Fibroblast of lung (primary cell): Measurements from ENCODE around the gene BCAR1. TPM values are rescaled to one million over a fixed set of nuclear protein-coding genes. Genes with fewer than 3 reads are reported as not detected.
A peak's percentile ranks its signal among the peaks of the same experiment; 100 is the strongest.

Source experiments
- DNase-seq, 2 donors: peaks; one replicate each; pipeline versions ENCODE4 v3.0.0 to v3.0.0-alpha.2; 2010; ENCODE audit warnings: low read depth in 2 of 2
- H2AFZ ChIP-seq: 2 replicates; pipeline ENCODE4 v1.5.1; 2012; ENCODE audit warnings: low read length, control low read depth, inconsistent platforms
- H3K27ac ChIP-seq: 2 replicates; pipeline ENCODE4 v1.5.1; 2011; ENCODE audit warnings: low read length, control low read depth; ENCODE audit not compliant: insufficient read depth
- H3K27me3 ChIP-seq: 2 replicates; pipeline ENCODE4 v1.5.1; 2011; ENCODE audit warnings: mild to moderate bottlenecking, low read length; ENCODE audit not compliant: control insufficient read depth, insufficient read depth
- H3K36me3 ChIP-seq: 2 replicates; pipeline ENCODE4 v1.5.1; 2011; ENCODE audit warnings: low read length; ENCODE audit not compliant: control insufficient read depth, insufficient read depth
- H3K4me1 ChIP-seq: 2 replicates; pipeline ENCODE4 v1.5.1; 2011; ENCODE audit warnings: low read length; ENCODE audit not compliant: control insufficient read depth, insufficient read depth; ENCODE audit errors: extremely low read depth
- H3K4me2 ChIP-seq: 2 replicates; pipeline ENCODE4 v1.5.1; 2011; ENCODE audit warnings: low read length, control low read depth; ENCODE audit not compliant: insufficient read depth; ENCODE audit errors: extremely low read depth
- H3K4me3 ChIP-seq, 4 experiments: fragments of 200-600 bp in 1 of 4; sonication (generic) in 1 of 4; replicated peaks in 1 of 4; 2 replicates each; pipeline ENCODE4 v1.5.1; 2011 to 2016; ENCODE audit warnings: low read length in 4 of 4, low read depth in 3 of 4, mild to moderate bottlenecking in 3 of 4, control low read depth in 2 of 4, inconsistent platforms in 1 of 4, mixed read lengths in 1 of 4; ENCODE audit not compliant: insufficient read depth in 1 of 4; ENCODE audit errors: control extremely low read depth in 1 of 4
- H3K79me2 ChIP-seq: 2 replicates; pipeline ENCODE4 v1.5.1; 2012; ENCODE audit warnings: mild to moderate bottlenecking, low read length, inconsistent platforms; ENCODE audit not compliant: control insufficient read depth, insufficient read depth
- H3K9ac ChIP-seq: 2 replicates; pipeline ENCODE4 v1.5.1; 2011; ENCODE audit warnings: mild to moderate bottlenecking, low read length, control low read depth; ENCODE audit not compliant: insufficient read depth
- H3K9me3 ChIP-seq: 2 replicates; pipeline ENCODE4 v1.5.1; 2012; ENCODE audit warnings: low read depth, low read length; ENCODE audit not compliant: control insufficient read depth, insufficient read depth
- H4K20me1 ChIP-seq: 2 replicates; pipeline ENCODE4 v1.5.1; 2011; ENCODE audit warnings: low read length; ENCODE audit not compliant: control insufficient read depth, insufficient read depth; ENCODE audit errors: extremely low read depth
- CTCF ChIP-seq, 2 donors: IDR thresholded peaks in 1 of 2; conservative IDR thresholded peaks in 1 of 2; 1 replicate in 1 of 2; 2 replicates in 1 of 2; pipeline ENCODE4 v1.5.1; 2011 to 2012; ENCODE audit warnings: low read length in 2 of 2, control low read depth in 1 of 2, inconsistent platforms in 1 of 2, low read depth in 1 of 2, mild to moderate bottlenecking in 1 of 2
- EZH2 ChIP-seq: IDR thresholded peaks from 2 replicates; pipeline ENCODE4 v1.5.1; 2012; ENCODE audit warnings: low read length, control low read depth, mild to moderate bottlenecking; ENCODE audit errors: missing control alignments
- polyA plus RNA-seq, 2 donors: library from polyadenylated mRNA; depleted of rRNA in 1 of 2; stranded (reverse) in 1 of 2; unstranded in 1 of 2; fragments of >200 nt; gene quantifications; 2 replicates each; pipeline ENCODE4 v1.2.1, GENCODE V29; 2011 to 2012; ENCODE audit warnings: missing spikeins in 1 of 2
- total RNA-seq: library from RNA; depleted of rRNA; stranded (reverse); fragments of >200 nt; gene quantifications from 2 replicates; pipeline ENCODE4 v1.2.1, GENCODE V29; 2014

Gene BCAR1
- total and polyA plus RNA-seq, 2 donors (not counting 1 experiment from before 2014, with no cell fraction given): 36.8 to 66.5 TPM

- Histone ChIP-seq H3K4me1 (peaks cover 4% of the 10 kb centered on the region), H3K4me2 (no peak overlapping the region), H3K27ac (no peak overlapping the region)
These were observed 41.7 kb upstream of the BCAR1 start for GRCh38 chr16:75293173-75293572.

GRCh38 chr16:75292691-75293090 is 41.3 kb upstream of the BCAR1 start:
- H3K27me3 ChIP-seq: no peaks in the 10 kb centered on the region
- H3K4me1 ChIP-seq: peaks cover 4% of the 10 kb centered on the region
- H3K36me3 ChIP-seq: peaks cover 3% of the 10 kb centered on the region
- no peak for TF ChIP-seq CTCF (conservative IDR thresholded peaks at IDR 0.05 in 1 of 2, IDR thresholded peaks at IDR 0.05 in 1 of 2; ENCODE audit: low read depth in 1 of 2, low read length in 2 of 2)
- no peak overlapping the region for H3K27ac ChIP-seq
- no peaks in the 10 kb centered on the region for H3K9me3 ChIP-seq
- no peak overlapping the region for H3K4me3 ChIP-seq
- H3K79me2 ChIP-seq: no peaks in the 10 kb centered on the region
- no peak overlapping the region for H2AFZ ChIP-seq
- DNase-seq: no peak
- no peaks in the 10 kb centered on the region for H4K20me1 ChIP-seq
- H3K4me2 ChIP-seq: no peak overlapping the region
- H3K9ac ChIP-seq: no peak overlapping the region

More at GRCh38 chr16:75293173-75293572, 41.7 kb upstream of the BCAR1 start:
- DNase-seq: no peak
- H3K27me3 ChIP-seq: no peaks in the 10 kb centered on the region
- peaks cover 3% of the 10 kb centered on the region for H3K36me3 ChIP-seq
- no peak overlapping the region for H3K9ac ChIP-seq
- H3K79me2 ChIP-seq: no peaks in the 10 kb centered on the region
- no peaks in the 10 kb centered on the region for H4K20me1 ChIP-seq
- H2AFZ ChIP-seq: no peak overlapping the region
- H3K4me3 ChIP-seq: no peak overlapping the region
- H3K9me3 ChIP-seq: no peaks in the 10 kb centered on the region
- TF ChIP-seq EZH2: no peak

- Histone ChIP-seq H3K9me3 (no peaks in the 10 kb centered on the region), H3K36me3 (peaks cover 1% of the 10 kb centered on the region), H3K79me2 (no peaks in the 10 kb centered on the region), H3K4me3 (no peak overlapping the region), H3K4me2 (no peak overlapping the region), H2AFZ (no peak overlapping the region), H4K20me1 (no peaks in the 10 kb centered on the region), H3K4me1 (no peaks in the 10 kb centered on the region), H3K27ac (no peak overlapping the region), H3K9ac (no peak overlapping the region), H3K27me3 (no peaks in the 10 kb centered on the region)
- DNase-seq: peak in 1 of 2 donors; percentile 24
- TF ChIP-seq CTCF (conservative IDR thresholded peaks at IDR 0.05 in 1 of 2, IDR thresholded peaks at IDR 0.05 in 1 of 2; ENCODE audit: low read depth in 1 of 2, low read length in 2 of 2): no peak
These were observed 37.8 kb upstream of the BCAR1 start for GRCh38 chr16:75289189-75289588.
